ENCODE data around the gene DACT1.
"Not testable (repeated sequence)": the region's sequence is repeated elsewhere in the genome, so short reads cannot be mapped to it uniquely, and the experiment has no call there.

The DACT1 gene, protein sequence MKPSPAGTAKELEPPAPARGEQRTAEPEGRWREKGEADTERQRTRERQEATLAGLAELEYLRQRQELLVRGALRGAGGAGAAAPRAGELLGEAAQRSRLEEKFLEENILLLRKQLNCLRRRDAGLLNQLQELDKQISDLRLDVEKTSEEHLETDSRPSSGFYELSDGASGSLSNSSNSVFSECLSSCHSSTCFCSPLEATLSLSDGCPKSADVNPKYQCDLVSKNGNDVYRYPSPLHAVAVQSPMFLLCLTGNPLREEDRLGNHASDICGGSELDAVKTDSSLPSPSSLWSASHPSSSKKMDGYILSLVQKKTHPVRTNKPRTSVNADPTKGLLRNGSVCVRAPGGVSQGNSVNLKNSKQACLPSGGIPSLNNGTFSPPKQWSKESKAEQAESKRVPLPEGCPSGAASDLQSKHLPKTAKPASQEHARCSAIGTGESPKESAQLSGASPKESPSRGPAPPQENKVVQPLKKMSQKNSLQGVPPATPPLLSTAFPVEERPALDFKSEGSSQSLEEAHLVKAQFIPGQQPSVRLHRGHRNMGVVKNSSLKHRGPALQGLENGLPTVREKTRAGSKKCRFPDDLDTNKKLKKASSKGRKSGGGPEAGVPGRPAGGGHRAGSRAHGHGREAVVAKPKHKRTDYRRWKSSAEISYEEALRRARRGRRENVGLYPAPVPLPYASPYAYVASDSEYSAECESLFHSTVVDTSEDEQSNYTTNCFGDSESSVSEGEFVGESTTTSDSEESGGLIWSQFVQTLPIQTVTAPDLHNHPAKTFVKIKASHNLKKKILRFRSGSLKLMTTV

DNA sequence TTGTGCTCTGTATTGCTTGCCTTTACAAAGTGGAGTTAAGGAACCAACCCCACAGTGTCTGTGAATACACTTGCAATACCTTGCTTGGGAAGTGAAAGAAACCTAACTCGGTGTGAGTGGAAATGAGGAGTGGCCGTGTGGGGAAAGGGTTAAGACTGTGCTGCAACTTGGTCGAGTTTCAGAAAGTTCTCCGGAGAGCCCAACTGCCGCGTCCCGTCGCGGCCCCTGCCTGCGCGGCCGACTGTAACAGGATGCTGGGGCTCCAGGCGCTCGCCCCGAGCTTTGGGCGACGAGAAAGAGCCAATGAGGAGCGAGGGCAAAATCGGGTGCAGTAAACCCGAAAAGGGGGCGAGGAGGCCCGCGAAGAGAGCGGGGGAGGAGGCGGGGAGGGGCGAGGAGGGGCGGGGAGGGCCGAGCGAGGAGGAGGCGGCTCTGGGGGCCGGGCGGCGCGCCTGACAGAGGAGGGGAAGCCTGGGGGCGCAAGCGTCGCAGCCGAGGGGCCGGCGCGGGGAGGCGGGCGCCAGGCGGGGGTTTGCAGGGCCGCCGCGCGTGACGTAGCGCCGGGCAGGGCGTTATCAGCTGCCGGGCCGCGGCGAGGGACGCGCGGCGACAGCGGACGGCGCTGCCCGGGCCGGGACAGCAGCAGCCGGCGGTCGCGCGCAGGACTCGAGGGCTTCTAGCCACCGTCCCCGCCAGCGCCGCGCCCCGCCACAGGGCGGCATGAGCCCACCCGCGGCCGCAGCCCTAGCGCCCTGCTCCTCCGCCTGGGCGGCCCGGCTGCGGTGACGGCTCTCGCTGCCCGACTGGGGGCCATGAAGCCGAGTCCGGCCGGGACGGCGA is at the start of gene DACT1:
Gene DACT1 (plus strand): TSS at position 572 of the 840 bp plus-strand sequence. CDS start 241 bp downstream, at position 813.
- DNase-seq (ENCODE audit: low read depth): peak; percentile 10

DNA sequence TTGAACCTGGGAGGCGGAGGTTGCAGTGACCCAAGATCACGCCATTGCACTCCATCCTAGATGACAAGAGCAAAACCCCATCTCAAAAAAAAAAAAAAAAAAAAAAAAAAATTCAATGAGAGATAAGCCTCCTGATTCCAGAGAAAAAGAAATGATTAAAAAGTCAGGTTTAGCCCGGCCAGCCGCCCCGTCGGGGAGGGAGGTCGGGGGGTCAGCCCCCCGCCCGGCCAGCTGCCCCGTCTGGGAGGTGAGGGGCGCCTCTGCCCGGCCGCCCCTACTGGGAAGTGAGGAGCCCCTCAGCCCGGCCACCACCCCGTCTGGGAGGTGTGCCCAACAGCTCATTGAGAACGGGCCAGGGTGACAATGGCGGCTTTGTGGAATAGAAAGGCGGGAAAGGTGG is 49.4 kb upstream of the DACT1 start:
- DNase-seq (ENCODE audit: low read depth): not testable (repeated sequence)

DNA sequence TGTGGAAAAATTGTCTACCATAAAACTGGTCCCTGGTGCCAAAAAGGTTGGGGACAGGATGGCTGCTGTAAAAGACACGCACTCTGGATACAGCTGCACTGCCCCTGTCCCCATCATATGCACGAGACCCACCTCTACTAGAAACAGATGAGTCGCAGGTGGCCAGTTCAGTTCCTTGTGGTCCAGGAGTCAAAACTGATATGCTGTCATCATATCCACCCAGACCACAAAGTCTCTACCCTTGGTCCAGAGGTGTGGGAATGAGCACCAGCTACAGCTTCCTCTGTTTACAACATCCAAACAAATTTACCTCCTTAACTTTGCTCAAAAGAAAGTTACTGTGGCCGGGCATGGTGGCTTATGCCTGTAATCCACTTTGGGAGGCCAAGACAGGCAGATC is 43.8 kb upstream of the DACT1 start:
- no peak for DNase-seq (ENCODE audit: low read depth)

DNA sequence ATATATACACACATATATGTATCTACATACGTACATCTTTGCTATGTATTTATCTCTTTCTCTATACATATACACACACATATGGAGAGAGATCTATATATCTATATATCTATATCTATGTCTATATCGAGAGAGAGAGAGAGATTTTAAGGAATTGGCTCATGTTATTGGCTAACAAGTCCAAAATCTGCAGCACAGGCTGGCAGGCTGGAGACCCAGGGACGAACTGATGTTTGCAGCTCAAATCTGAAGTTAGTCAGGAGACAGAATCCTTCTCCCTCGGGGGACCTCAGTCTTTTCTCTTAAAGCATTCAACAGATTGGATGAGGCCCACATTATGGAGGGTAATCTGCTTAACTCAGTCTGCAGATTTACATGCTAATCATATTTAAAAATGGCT is 40.7 kb upstream of the DACT1 start:
- DNase-seq (ENCODE audit: low read depth): no peak

DNA sequence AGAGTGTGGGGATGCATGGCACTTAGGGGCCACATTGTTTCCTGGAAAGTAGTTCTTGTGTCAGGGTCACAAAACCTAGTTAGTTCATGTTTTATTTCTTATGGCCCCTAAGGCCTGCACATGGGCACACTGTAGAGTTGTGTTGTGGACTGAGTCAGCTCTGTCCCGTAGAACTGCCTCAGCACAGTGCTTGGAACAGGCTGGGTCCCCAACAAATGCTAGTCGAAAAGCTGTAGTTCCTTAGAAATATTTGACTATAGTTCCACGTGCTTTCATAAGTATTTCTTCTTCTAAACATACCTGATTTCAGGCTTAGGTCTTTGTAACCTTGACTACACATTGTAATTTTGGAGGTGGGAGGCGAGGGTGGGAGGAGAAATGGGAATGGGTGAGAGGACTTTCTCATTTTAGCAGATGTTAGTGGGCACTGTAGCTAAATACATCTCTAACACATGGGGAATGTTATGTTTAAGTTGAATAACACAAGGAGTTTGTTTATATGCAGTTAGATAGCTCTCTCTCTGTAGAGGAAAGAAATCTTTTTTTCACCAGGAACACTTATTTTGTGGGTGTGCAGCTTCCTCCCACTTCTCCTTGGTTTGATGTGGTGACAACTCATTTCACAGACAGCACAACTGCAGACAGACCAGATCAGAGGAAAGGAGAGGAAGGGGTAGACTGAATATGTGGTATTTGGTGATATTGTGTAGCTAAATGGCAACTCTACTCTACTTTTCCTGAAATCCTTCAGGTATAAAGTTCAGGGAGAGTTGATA is 39.5 kb upstream of the DACT1 start:
- no peak for DNase-seq (ENCODE audit: low read depth)

DNA sequence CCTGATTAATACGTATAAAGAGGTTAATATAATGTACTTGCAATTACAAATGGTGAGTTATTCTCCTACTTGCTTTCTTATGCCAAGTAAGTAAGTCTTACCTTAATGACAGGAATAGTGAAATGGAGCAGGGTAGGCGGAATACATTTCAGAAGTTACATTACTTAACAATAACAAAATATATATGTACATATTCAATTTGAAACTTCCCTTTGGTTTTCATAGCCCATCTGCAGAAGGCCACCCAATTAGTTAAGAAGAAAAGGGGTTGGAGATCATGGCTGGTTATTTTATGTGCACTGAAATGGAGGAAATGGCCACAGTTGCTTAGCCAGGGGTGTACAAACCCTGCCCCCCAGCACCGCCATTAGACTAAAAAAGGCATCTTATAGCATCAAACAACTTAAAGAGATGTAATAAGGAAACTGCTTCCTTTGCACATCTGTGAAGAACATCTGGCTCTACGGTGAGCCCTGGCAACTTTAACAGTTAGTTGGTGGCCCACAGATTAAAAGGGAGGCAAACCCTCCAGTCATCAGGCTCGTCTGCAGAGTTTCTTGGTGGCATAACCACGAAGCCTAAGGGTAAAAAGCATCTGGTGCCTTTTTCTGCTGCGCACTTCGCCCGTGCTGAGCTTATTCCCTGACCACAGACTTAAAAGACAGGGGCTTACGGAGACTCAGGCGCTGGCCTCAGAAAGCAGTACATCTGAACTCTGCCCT is 38.8 kb upstream of the DACT1 start:
- DNase-seq (ENCODE audit: low read depth): no peak

DNA sequence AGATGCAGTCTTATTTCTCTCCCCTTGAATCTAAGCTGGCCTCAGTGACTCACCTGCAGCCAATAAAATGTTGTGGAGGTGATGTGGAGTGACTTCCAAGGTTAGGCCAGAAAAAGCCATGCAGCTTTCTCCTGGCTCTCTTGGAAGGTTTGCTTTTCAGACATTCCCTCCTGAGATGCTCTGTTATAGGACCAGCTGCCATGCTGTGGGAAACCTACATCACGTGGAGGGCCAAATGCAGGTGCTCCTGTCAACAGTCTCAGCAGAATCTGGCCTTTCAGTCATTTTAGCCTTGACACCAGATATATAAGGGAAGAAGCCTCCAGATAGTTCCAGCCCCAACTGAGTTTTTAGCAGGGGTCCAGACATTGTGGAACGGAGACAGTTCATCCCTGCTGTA is 38.1 kb upstream of the DACT1 start:
- no peak for DNase-seq (ENCODE audit: low read depth)

DNA sequence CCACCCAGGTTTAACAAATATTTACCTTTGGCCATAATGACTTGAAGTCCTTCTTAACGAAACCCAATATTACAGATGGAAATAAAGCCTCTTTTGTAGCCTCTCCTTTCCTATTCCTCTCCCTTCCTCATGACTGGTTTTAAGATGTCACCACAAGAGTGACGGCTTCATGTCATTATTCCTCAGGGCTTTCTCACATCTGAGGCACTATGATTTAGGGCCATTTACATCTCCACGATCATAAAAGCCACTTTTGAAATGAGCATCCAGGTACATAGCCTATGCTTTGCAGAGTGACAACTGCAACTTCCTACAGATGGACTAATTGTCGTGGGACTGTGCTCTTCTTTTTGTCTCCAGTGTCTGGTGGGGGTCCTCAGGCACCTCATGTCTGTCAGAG is 32.3 kb upstream of the DACT1 start:
- no peak for DNase-seq (ENCODE audit: low read depth)

DNA sequence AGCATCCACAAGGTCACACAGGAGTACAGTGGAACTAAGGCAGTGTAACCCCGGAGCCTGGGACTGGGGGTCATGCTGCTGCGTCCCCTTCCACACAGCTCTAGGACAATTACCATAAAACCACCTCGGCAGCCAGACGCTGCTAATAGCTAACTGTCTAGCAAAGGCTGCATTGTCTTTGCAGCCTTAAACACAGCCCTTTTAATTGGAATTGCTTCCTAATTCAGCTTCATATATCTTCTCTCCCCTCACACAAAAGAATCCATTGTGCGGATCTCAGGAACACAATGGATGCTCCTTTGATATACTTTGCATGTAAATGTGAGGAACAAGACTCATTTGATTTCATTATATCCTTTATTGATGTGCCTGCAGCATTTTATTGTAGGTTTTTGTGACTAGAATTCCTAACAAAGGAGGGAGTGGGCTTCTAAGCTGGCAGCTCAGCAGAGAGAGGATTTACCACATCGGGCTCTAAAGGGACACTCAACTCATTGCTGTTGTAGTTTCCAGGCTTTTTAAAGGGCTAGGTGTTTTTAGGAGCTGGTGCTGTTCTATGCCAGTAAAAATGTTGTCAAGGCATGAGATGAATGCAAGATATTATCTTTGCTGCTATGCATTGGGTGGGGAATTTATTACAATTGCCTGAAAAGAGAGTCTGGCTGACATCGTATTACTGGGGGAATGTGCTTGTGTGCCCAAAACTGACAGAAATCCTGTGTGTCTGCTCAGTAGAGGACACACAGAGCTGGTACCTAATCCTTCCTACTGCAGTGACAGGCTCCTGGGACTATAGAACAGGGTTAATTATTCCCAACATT is 30.4 kb upstream of the DACT1 start:
- no peak for DNase-seq (ENCODE audit: low read depth)

DNA sequence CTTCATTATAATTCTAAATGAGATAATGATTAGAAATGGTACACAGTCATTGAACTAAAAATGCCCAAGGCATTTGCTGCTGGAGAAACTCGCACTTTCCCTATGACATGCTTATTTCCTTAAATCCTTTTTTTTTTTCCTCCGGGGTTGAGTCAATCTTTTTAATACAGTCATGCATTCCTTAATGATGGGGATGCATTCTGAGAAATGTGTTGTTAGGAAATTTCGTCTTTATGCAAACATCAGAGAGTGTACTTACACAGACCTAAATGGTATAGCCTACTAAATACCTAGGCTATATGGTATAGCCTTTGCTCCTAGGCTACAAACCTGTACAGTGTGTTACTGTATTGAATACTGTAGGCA is 29.8 kb upstream of the DACT1 start:
- DNase-seq (ENCODE audit: low read depth): no peak

DNA sequence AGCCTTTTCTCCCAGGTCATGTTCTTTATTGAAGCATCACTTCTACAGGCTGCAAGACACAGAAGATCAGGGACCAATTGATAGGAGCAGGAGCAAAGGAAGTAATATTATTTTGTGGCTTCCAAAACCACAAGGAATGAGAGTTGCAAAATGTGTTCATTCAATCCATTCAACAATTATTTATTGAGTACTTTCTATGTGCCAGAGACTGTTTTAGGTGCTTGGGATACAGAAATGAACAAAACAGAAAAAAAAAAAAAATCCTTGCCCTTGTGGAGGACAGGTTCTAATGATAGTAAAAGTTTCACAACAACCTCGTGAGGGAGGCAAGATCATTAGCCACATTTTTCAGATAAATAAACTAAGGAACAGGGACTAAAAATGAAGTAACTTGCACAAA is 20.1 kb upstream of the DACT1 start:
- DNase-seq (ENCODE audit: low read depth): no peak

DNA sequence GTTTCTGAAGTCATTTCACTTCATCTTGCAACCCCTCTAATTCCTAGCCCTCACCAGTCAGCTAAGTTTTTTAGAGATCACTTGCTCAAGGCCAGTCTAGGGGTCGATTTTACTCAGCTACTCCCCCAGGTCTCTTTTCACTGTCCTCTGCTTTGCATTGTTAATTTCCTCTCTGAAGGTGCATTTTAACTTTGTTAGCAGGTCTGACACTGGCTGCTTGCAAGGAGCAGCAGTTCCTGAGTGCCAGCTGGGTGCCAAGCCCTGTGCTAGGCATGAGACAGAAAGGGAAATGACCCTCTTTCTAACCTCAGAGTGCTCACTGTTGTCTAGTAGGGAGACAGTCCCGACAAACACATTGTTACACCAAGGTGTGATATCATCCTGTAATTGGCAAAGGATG is 17.8 kb upstream of the DACT1 start:
- DNase-seq (ENCODE audit: low read depth): no peak

DNA sequence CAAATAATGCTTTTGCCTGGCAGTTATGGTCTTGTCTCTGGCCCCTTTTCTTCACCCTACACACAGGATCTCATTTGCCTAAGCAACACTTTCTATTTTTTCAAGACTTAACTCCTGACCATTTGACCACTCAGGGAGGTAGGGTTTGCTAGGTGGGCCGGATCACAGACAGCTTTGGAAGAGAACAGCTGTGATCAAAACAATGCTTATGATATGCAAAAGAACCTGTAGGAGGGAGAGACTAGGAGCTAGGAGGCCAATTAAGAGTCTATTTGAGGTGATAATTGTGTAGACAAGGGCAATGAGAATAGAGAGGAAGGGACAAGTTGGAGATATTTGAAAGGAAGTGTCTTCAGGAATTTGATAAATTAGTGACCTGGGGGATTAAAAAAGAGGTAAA is 12.3 kb upstream of the DACT1 start:
- DNase-seq (ENCODE audit: low read depth): no peak

DNA sequence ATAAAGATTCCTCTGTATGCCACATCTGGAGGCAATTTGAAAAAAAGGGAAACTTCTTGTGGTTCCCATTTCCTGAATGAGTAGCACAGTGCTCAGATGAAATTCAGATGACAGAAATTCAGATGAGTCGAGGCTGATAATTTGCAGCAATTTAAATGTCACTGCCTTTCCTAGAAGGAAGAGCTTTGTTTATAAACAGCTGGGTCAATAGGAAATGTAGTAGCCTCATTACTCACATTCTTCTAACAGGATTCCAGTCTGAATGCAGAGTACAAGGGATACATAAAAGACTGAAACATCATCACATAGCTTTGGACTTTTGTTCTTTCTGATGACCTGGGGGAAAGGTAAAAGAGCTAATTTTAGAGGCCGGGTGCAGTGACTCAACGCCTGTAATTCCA is 11.3 kb upstream of the DACT1 start:
- no peak for DNase-seq (ENCODE audit: low read depth)

DNA sequence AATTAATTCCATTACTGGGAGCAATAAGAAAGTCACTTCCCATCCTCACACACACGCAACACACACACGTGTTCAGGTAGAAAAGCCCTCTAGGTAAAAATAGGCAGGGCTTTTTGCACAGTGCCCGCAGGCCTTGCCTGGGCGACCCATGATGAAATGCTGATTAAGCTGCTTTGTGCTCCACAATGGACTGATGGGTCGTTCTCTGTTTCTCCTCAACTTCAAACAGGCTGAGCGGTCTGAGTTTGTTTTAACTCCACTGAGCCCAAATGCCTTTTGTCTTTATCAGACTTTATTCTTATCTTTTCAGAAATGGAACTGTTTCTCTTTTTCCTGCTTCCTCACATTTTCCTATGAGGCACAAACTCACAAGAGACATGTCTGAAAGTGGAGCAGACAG is 9.4 kb upstream of the DACT1 start:
- DNase-seq (ENCODE audit: low read depth): no peak

DNA sequence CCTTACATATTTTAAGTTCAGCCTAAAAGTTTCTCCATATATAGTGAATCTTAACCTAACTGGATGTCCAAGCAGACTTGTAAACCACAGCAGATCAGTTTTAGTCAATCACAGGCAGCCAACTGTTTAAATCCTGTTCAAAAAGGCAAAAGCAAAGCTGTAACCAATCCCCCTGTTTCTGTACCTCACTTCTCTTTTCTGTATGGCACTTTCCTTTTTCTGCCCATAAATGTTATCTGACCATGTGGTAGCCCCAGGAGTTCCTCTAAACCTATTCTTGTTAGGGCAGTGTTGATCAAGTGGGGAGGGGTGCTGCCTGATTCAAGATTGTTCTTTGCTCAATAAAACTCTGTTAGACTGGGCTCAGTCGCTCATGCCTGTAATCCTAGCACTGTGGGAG is 8.5 kb upstream of the DACT1 start:
- no peak for DNase-seq (ENCODE audit: low read depth)

DNA sequence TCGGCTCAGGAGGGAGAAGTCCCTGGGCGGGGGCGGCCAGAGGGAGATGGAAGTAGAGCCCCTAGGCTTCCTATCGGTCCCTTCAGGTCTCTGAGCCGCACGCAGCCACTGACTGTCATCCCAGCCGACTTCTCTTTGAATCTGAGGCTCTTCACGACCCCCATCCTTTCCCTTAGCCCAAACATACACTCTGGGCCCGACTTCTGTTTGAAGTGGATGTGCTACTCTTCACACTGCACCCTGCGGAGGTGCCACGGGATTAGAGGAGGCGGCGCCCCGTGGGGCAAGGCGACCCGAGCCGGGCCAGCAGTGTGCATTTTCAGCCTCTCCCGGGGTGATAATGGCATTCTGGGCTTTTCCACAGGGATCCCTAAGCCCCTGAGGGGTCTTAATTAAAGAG is 6.0 kb upstream of the DACT1 start:
- DNase-seq (ENCODE audit: low read depth): no peak

DNA sequence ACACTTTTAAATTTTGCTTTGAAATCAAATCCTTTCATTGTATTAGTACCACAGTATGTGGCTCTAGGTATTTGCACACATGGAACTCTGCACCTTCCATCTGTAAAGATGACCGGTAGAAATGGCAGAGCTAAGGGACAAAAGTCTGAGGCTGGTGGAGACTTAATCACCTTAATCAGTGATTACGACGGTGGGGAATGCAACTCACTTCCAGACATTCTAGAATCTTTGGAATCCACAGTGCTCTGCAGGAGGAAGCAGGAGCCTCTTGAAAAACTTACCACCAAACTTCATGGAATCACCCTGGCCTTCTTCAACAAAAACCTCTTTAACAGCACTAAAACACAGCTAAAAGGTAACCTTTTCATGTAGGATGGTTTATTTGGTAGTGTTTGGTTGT is 3.9 kb upstream of the DACT1 start:
- no peak for DNase-seq (ENCODE audit: low read depth)

DNA sequence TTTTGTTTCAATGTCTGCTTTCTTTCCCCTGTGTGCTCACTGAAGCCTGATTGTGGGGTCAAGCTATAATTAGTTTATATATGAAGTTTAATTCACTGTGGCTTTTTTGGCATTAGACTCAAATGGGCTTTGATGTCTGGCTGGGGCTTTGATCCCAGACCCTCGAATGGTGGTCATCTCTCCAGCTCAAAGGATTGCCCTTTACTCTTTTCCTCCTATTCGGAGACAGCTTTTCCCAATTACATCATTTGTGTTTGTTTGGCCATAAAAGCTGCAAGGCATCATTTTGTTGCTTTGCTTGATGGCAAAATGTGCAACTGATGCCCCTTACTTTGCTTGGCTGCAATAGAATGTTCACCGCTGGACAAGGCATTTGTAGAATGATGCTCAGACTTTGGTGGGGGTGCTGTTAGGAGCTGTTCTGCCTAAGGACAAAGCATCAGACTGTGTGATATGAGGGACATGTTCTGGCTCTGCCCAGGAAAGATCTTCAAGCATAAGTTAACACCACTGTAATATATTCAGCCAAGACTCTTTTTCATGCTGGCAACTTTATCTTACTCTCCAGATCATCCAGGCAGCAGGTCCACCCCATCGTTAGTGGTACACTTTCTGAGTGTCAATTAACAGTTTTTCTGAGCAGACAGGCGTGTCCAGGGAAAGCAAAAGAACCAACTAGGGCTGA is 3.2 kb upstream of the DACT1 start:
- DNase-seq (ENCODE audit: low read depth): no peak

Data from stimulated activated CD8-positive, alpha-beta memory T cell treated with anti-CD3 and anti-CD28 coated beads, Interleukin-15, amount 100 ng/mL, for 1 hour (primary cell).